Vagina (tissue), 2 donors: Measurements from ENCODE around the gene BBOX1. TPM values are rescaled to one million over a fixed set of nuclear protein-coding genes. Genes with fewer than 3 reads are reported as not detected.

Experiments
- DNase-seq, 2 donors: peaks; one replicate each; pipeline ENCODE4 v3.0.0-alpha.2; 2017; ENCODE audit errors: extremely low spot score in 2 of 2
- H3K27ac ChIP-seq: fragments of 200-600 bp; sonication (generic); one replicate; pipeline ENCODE4 v1.5.1; 2019
- H3K27me3 ChIP-seq: fragments of 200-600 bp; sonication (generic); one replicate; pipeline ENCODE4 v1.5.1; 2019
- H3K36me3 ChIP-seq, 2 donors: fragments of 200-600 bp; sonication (generic); one replicate each; pipeline ENCODE4 v1.5.1; 2017 to 2019
- H3K4me1 ChIP-seq: fragments of 200-600 bp; sonication (generic); one replicate; pipeline ENCODE4 v1.5.1; 2019
- H3K4me3 ChIP-seq, 2 donors: fragments of 200-600 bp; sonication (generic); 1 replicate in 1 of 2; 2 replicates in 1 of 2; pipeline ENCODE4 v1.5.1; 2016 to 2019
- H3K9me3 ChIP-seq: fragments of 200-600 bp; sonication (generic); one replicate; pipeline ENCODE4 v1.5.1; 2019
- CTCF ChIP-seq, 3 experiments: fragments of 450-650 bp in 2 of 3; fragments of 200-600 bp in 1 of 3; sonication (generic) in 1 of 3; IDR thresholded peaks; one replicate each; pipeline ENCODE4 v1.5.1; 2017 to 2019; ENCODE audit warnings: antibody characterized with exemption in 3 of 3, mild to moderate bottlenecking in 2 of 3, moderate library complexity in 2 of 3
- POLR2A ChIP-seq, 2 donors: fragments of 450-650 bp; IDR thresholded peaks; one replicate each; pipeline ENCODE4 v1.6.1; 2017; ENCODE audit warnings: antibody characterized with exemption in 2 of 2, mild to moderate bottlenecking in 2 of 2, moderate library complexity in 2 of 2
- POLR2AphosphoS5 ChIP-seq, 2 donors: sonication (generic); formaldehyde crosslinking; IDR thresholded peaks; one replicate each; pipeline ENCODE4 v1.9.0; 2017; ENCODE audit warnings: antibody characterized with exemption in 2 of 2, mild to moderate bottlenecking in 2 of 2, low read depth in 1 of 2; ENCODE audit not compliant: insufficient read depth in 1 of 2
- intact Hi-C: fragments of 100-400 bp; cut with DNase I; formaldehyde crosslinking; loops from one replicate; pipeline ENCODE4 v1.15.1; 2023
- total RNA-seq: library from RNA; depleted of rRNA; stranded (reverse); fragments of >200 nt; gene quantifications from one replicate; pipeline ENCODE4 v1.2.3, GENCODE V29; 2016

The BBOX1 gene
- total RNA-seq, 1 donor from 2014 or later: 53.0 TPM

- H3K27ac ChIP-seq: peak overlapping the region; percentile 45
- intact Hi-C loops: no loop called here
- H3K9me3 ChIP-seq: no peaks in the 10 kb centered on the region
- no peak for TF ChIP-seq CTCF (IDR thresholded peaks at IDR 0.05)
- TF ChIP-seq POLR2A (IDR thresholded peaks at IDR 0.05): no peak
- TF ChIP-seq POLR2AphosphoS5 (IDR thresholded peaks at IDR 0.05; ENCODE audit: insufficient read depth in 1 of 2, low read depth in 1 of 2): no peak
- H3K27me3 ChIP-seq: no peaks in the 10 kb centered on the region
- no peaks in the 10 kb centered on the region for H3K36me3 ChIP-seq
- H3K4me1 ChIP-seq: peaks cover 31% of the 10 kb centered on the region
- DNase-seq: no peak
- H3K4me3 ChIP-seq: no peak overlapping the region
Observed at GRCh38 chr11:27013781-27014361, 26.7 kb upstream of the BBOX1 start.

DNA sequence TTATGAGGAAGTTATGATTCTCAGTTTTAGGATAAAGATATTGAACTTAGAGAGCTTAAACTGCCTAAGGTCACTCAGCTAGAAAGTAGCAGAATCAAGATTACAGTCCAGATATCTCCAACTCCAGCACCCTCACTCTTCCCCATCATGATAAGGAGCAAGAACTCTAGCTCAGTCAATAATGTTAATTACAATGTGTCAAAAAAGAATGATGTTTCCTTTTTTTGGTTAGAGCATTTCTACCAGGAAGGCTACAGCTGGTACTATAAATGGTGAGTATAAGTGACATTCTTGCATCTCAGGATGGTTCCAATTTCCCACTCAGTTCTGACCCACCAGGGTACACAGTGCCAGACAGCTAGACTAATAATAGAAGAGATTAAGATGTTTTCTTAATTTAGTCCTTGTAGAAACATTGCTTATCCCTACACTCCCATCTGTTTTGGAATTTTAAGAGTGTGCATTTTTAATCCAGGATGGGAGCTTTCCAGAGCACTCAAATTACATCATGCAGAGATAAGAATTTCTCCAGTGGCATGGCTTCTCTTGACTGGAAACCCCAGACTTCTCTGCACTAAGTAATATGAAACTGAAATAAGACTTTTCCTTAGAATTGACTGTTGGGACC lies 21.6 kb upstream of the BBOX1 start:
- intact Hi-C loops: no loop called here
- Histone ChIP-seq H3K4me3 (no peak overlapping the region), H3K27me3 (no peaks in the 10 kb centered on the region), H3K9me3 (no peaks in the 10 kb centered on the region), H3K4me1 (peaks cover 3% of the 10 kb centered on the region), H3K27ac (no peak overlapping the region), H3K36me3 (no peaks in the 10 kb centered on the region)
- DNase-seq: no peak
- TF ChIP-seq POLR2A (IDR thresholded peaks at IDR 0.05): no peak
- TF ChIP-seq POLR2AphosphoS5 (IDR thresholded peaks at IDR 0.05; ENCODE audit: insufficient read depth in 1 of 2, low read depth in 1 of 2): no peak
- no peak for TF ChIP-seq CTCF (IDR thresholded peaks at IDR 0.05)

DNA sequence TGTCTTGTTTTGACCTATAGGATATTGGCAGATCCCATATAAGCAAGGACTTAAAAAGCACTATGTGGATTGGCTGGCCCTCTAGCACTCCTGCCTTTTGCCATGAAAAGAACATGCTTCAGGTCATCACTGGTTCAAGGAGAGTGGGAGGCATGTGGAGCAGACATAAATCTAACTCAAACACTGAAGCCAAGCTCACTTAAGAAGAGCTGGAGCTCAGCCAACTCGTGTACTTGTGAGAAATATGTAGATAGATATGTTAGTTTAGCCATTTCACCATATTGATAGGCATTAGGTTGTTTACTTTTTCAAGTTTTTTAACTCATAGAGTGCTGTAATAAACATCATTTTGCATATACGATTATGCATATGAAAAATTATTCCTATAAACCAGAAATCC lies 19.9 kb upstream of the BBOX1 start:
- Histone ChIP-seq H3K4me1 (no peaks in the 10 kb centered on the region), H3K36me3 (no peaks in the 10 kb centered on the region), H3K27me3 (no peaks in the 10 kb centered on the region), H3K9me3 (no peaks in the 10 kb centered on the region), H3K27ac (no peak overlapping the region), H3K4me3 (no peak overlapping the region)
- TF ChIP-seq POLR2A (IDR thresholded peaks at IDR 0.05) (no peak), CTCF (IDR thresholded peaks at IDR 0.05) (no peak), POLR2AphosphoS5 (IDR thresholded peaks at IDR 0.05; ENCODE audit: insufficient read depth in 1 of 2, low read depth in 1 of 2) (no peak)
- no peak for DNase-seq
- intact Hi-C loops: no loop called here

DNA sequence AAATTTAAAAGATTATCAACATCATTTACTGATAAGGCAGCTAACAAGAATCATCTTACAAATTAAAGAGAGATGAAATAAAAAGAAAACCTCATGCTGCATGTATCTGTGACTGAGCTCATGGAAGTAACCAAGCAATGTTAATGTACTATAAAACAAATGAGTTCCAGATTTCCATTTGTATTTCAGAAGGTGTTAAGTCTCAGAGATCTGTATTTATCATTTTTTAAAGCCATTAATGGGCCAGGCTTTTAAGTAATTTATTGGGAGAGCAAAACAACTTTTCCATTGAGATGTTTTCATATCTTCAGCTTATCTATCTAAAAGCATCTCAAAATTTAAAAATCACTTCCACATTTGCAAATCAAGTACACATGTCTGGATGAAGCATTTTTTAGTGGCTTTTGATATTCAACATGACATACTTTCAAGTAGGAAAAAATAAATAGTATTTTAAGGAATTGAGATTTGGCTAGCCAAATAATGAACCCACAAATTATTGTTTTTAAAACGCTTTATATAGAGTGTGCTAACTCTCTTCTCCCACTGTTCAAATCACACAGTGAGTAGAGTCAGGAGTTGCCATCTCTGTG lies 17.9 kb upstream of the BBOX1 start:
- Histone ChIP-seq H3K4me3 (no peak overlapping the region), H3K27me3 (no peaks in the 10 kb centered on the region), H3K4me1 (no peaks in the 10 kb centered on the region), H3K27ac (no peak overlapping the region), H3K36me3 (no peaks in the 10 kb centered on the region), H3K9me3 (no peaks in the 10 kb centered on the region)
- TF ChIP-seq POLR2A (IDR thresholded peaks at IDR 0.05) (no peak), POLR2AphosphoS5 (IDR thresholded peaks at IDR 0.05; ENCODE audit: insufficient read depth in 1 of 2, low read depth in 1 of 2) (no peak), CTCF (IDR thresholded peaks at IDR 0.05) (no peak)
- intact Hi-C loops: no loop called here
- DNase-seq: no peak

DNA sequence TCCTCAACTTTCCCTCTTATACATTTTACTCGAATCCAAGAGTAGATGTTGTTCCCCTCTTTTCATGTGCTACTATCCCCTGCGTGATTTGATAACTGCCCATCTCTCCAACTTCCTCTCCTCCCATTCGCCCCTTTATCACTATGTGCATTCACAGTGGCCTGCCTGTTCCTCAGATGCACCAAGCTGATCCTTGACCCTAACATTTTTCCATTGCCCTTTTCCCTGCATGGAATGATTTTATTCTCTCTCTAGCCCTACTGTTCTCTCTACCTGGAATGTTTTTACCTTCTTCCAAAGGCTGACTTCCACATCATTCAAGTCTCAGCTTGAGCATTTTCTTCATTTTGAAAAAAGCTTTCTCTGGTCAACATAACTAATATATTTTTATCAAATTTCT lies 15.8 kb upstream of the BBOX1 start:
- no peak overlapping the region for H3K27ac ChIP-seq
- H3K36me3 ChIP-seq: no peaks in the 10 kb centered on the region
- no peaks in the 10 kb centered on the region for H3K27me3 ChIP-seq
- intact Hi-C loops: no loop called here
- H3K4me3 ChIP-seq: no peak overlapping the region
- TF ChIP-seq POLR2A (IDR thresholded peaks at IDR 0.05): no peak
- TF ChIP-seq CTCF (IDR thresholded peaks at IDR 0.05): no peak
- no peak for TF ChIP-seq POLR2AphosphoS5 (IDR thresholded peaks at IDR 0.05; ENCODE audit: insufficient read depth in 1 of 2, low read depth in 1 of 2)
- no peaks in the 10 kb centered on the region for H3K9me3 ChIP-seq
- DNase-seq: no peak
- H3K4me1 ChIP-seq: no peaks in the 10 kb centered on the region
